Keratinocyte (primary cell): ENCODE data around the gene GPATCH2.

ENCODE experiments used
- CTCF ChIP-seq, 3 experiments: IDR thresholded peaks in 1 of 3; conservative IDR thresholded peaks in 1 of 3; optimal IDR thresholded peaks in 1 of 3; 2 replicates in 2 of 3; 3 replicates in 1 of 3; pipeline versions ENCODE3 to v1.5.1; 2011; ENCODE audit warnings: low read length in 3 of 3, mild to moderate bottlenecking in 3 of 3, moderate library complexity in 2 of 3, control low read depth in 1 of 3, inconsistent platforms in 1 of 3; ENCODE audit not compliant: insufficient read depth in 2 of 3; ENCODE audit errors: extremely low read depth in 1 of 3
- EZH2 ChIP-seq: IDR thresholded peaks from one replicate; pipeline ENCODE4 v1.6.1; 2012; ENCODE audit warnings: inconsistent platforms, mild to moderate bottlenecking, low read length, moderate library complexity

GRCh38 chr1:217472915-217473314 is 158.0 kb downstream of the GPATCH2 start:
- no peak for TF ChIP-seq CTCF (optimal IDR thresholded peaks at IDR 0.05 in 1 of 3, IDR thresholded peaks at IDR 0.05 in 1 of 3, conservative IDR thresholded peaks at IDR 0.05 in 1 of 3; ENCODE audit: extremely low read depth in 1 of 3, insufficient read depth in 2 of 3, low read length in 3 of 3)
- no peak for TF ChIP-seq EZH2
